PFSK-1 (cell line): Measurements from ENCODE around the gene ZNF536.

Source experiments
- FOXP2 ChIP-seq: optimal IDR thresholded peaks from 2 replicates; pipeline ENCODE3; 2011; ENCODE audit warnings: borderline replicate concordance, control low read depth, inconsistent platforms; ENCODE audit not compliant: insufficient read depth; ENCODE audit errors: extremely low read length, extremely low read depth
- POLR2AphosphoS5 ChIP-seq: IDR thresholded peaks from 2 replicates; pipeline ENCODE4 v1.6.1; 2012; ENCODE audit warnings: low read depth, mild to moderate bottlenecking, control low read depth, low read length, moderate library complexity
- SIN3A ChIP-seq: IDR thresholded peaks from 2 replicates; pipeline ENCODE4 v1.6.1; 2012; ENCODE audit warnings: mild to moderate bottlenecking, low read length, moderate library complexity, borderline replicate concordance; ENCODE audit not compliant: insufficient read depth
- TF ChIP-seq, protein P1 (sequence below), 2 experiments: IDR thresholded peaks; 2 replicates each; pipeline versions ENCODE4 v1.6.1 to v1.8.0; 2011 to 2012; ENCODE audit warnings: low read depth in 2 of 2, low read length in 2 of 2, control low read depth in 1 of 2, inconsistent platforms in 1 of 2, mild to moderate bottlenecking in 1 of 2, moderate library complexity in 1 of 2; ENCODE audit not compliant: insufficient read depth in 1 of 2

DNA sequence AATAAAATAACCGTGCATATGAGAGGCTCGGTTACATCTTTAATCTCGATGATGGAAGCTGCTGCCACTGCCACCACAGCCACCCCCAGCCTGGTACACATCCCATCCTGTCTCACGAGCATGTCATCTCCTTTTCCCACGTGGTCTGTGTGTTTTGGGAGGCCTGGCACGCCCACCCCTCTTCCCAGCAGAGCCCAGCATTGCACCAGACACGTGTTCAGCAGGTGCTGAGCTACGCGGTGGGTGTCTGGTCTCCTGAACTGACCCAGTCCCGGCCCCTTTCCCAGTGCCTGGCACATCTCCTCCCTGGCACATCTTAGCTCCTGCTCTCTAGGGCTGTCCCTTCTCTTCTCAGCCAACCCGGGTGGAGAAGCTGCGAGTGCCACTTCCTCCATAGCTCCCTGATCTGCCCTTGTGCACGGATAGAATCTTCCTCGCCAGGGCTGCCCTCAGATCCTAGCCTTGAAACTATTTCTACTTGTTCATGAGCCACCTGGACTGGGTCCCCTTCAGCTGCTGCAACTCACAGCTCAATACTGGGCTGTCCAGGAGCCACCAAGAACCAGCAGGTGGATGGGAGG lies 36.8 kb upstream of the ZNF536 start:
- TF ChIP-seq, protein P1, sequence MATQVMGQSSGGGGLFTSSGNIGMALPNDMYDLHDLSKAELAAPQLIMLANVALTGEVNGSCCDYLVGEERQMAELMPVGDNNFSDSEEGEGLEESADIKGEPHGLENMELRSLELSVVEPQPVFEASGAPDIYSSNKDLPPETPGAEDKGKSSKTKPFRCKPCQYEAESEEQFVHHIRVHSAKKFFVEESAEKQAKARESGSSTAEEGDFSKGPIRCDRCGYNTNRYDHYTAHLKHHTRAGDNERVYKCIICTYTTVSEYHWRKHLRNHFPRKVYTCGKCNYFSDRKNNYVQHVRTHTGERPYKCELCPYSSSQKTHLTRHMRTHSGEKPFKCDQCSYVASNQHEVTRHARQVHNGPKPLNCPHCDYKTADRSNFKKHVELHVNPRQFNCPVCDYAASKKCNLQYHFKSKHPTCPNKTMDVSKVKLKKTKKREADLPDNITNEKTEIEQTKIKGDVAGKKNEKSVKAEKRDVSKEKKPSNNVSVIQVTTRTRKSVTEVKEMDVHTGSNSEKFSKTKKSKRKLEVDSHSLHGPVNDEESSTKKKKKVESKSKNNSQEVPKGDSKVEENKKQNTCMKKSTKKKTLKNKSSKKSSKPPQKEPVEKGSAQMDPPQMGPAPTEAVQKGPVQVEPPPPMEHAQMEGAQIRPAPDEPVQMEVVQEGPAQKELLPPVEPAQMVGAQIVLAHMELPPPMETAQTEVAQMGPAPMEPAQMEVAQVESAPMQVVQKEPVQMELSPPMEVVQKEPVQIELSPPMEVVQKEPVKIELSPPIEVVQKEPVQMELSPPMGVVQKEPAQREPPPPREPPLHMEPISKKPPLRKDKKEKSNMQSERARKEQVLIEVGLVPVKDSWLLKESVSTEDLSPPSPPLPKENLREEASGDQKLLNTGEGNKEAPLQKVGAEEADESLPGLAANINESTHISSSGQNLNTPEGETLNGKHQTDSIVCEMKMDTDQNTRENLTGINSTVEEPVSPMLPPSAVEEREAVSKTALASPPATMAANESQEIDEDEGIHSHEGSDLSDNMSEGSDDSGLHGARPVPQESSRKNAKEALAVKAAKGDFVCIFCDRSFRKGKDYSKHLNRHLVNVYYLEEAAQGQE (IDR thresholded peaks at IDR 0.05; ENCODE audit: insufficient read depth in 1 of 2, low read depth in 2 of 2, low read length in 2 of 2), result no peak
- TF ChIP-seq POLR2AphosphoS5, result no peak
- no peak for TF ChIP-seq FOXP2
- TF ChIP-seq SIN3A, result no peak
